DND-41 (cell line): ENCODE data around the gene RAD51AP2.

Source experiments
- EZH2 ChIP-seq: IDR thresholded peaks from 3 replicates; pipeline ENCODE4 v1.6.1; 2012; ENCODE audit warnings: borderline replicate concordance, low read depth, mild to moderate bottlenecking, moderate library complexity, low read length, inconsistent platforms; ENCODE audit not compliant: severe bottlenecking
- TF ChIP-seq, protein P1 (sequence below): IDR thresholded peaks from 2 replicates; pipeline ENCODE4 v1.5.1; 2012; ENCODE audit warnings: borderline replicate concordance, low read length, moderate library complexity, mild to moderate bottlenecking; ENCODE audit not compliant: poor library complexity, severe bottlenecking; ENCODE audit errors: extremely low read depth

DNA sequence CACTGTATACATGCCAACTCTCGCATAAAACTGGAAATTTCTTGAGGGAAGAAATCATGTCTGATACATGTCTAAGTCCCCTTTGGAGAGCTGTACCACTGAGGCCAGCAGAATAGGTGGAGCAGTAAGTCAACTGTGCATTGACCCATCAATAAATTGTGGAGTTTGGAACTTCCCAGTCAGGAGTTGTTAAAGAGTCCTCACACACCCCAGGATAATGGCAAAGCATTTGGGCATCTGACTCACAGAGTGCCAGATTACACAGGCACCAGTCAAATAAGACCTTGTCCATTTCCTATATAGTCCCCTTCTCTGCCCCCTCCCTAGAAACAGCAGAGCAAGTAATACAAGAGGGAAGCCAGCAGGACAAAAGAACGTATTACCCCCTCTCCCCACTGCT, 32.7 kb upstream of the RAD51AP2 start:
- TF ChIP-seq, protein P1, sequence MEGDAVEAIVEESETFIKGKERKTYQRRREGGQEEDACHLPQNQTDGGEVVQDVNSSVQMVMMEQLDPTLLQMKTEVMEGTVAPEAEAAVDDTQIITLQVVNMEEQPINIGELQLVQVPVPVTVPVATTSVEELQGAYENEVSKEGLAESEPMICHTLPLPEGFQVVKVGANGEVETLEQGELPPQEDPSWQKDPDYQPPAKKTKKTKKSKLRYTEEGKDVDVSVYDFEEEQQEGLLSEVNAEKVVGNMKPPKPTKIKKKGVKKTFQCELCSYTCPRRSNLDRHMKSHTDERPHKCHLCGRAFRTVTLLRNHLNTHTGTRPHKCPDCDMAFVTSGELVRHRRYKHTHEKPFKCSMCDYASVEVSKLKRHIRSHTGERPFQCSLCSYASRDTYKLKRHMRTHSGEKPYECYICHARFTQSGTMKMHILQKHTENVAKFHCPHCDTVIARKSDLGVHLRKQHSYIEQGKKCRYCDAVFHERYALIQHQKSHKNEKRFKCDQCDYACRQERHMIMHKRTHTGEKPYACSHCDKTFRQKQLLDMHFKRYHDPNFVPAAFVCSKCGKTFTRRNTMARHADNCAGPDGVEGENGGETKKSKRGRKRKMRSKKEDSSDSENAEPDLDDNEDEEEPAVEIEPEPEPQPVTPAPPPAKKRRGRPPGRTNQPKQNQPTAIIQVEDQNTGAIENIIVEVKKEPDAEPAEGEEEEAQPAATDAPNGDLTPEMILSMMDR = no peak
- TF ChIP-seq EZH2 = no peak
